HG02938 (cell line): Measurements from ENCODE around the gene GPR143.

ENCODE experiments used
- ATAC-seq: cut with Tn5 transposase; IDR thresholded peaks from one replicate; pipeline ENCODE4 v1.9.1; 2021; ENCODE audit warnings: mild to moderate bottlenecking, moderate library complexity; ENCODE audit not compliant: unreplicated experiment

Gene GPR143

GRCh38 chrX:9676738-9677097, 88.9 kb downstream of the GPR143 start:
- no peak for ATAC-seq

- ATAC-seq, result no peak
Observed at GRCh38 chrX:9676306-9676705, 89.3 kb downstream of the GPR143 start.
